ENCODE data around the gene PLA2G5. TPM values are rescaled to one million over a fixed set of nuclear protein-coding genes. Genes with fewer than 3 reads are reported as not detected.

Gene PLA2G5
- total RNA-seq, 4 donors from 2014 or later, result 1.1 to 5.0 (median 2.2) TPM

DNA sequence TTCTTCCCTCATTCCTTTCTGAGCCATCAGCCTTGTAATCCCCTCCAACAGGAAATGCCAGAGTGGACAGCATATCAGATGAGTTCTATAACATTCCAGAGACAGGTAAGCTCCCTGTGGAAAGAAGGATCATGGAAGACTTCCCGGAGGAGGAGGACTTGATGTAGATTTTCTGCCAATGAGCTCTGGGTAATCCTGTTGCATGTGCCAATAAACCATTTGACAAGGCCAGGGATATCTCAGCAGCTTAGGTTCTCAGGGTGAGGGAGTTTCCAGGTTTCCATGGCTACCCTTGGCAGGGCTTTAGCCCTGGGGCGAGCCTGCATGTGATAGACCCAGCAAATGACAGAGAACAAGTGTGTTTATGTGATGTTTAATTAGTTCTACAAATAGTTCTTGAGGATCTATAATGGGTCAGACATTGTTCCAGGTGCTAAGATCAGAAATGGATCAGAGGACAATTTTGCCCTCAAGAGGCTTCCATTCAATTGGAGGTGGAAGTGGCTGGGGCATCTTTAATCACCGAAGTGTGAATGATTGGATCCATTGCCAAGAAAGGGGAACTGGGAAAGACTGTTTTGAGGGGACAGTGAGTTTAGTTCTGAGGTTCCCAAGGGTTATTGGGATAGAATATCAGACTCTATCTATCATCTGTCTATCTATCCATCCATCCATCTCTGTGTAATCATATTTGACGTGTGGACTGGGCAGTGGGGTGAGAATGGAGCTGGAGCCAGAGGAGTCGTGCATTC lies 6.9 kb downstream of the PLA2G5 start:
- no peak for DNase-seq
- H3K4me3 ChIP-seq (replicated peaks in 1 of 3), result no peak overlapping the region
- intact Hi-C loops (cut with DNase I), result no loop called here
- H3K27ac ChIP-seq, result no peak overlapping the region
- H3K27me3 ChIP-seq, result peaks cover 5% of the 10 kb centered on the region
- peaks cover 0 to 4% of the 10 kb centered on the region in 2 donors for H3K4me1 ChIP-seq
- 89 to 94% methylated on average over 5 of the region's 5 CpGs for WGBS, 2 donors
- no peaks in the 10 kb centered on the region for H3K36me3 ChIP-seq
- TF ChIP-seq, protein P1, sequence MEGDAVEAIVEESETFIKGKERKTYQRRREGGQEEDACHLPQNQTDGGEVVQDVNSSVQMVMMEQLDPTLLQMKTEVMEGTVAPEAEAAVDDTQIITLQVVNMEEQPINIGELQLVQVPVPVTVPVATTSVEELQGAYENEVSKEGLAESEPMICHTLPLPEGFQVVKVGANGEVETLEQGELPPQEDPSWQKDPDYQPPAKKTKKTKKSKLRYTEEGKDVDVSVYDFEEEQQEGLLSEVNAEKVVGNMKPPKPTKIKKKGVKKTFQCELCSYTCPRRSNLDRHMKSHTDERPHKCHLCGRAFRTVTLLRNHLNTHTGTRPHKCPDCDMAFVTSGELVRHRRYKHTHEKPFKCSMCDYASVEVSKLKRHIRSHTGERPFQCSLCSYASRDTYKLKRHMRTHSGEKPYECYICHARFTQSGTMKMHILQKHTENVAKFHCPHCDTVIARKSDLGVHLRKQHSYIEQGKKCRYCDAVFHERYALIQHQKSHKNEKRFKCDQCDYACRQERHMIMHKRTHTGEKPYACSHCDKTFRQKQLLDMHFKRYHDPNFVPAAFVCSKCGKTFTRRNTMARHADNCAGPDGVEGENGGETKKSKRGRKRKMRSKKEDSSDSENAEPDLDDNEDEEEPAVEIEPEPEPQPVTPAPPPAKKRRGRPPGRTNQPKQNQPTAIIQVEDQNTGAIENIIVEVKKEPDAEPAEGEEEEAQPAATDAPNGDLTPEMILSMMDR (IDR thresholded peaks at IDR 0.05), result no peak
- TF ChIP-seq POLR2A (IDR thresholded peaks at IDR 0.05), result no peak
- no peaks in the 10 kb centered on the region for H3K9me3 ChIP-seq

GRCh38 chr1:20078171-20078651 lies 8.2 kb downstream of the PLA2G5 start:
- Histone ChIP-seq H3K27ac (no peak overlapping the region), H3K36me3 (no peaks in the 10 kb centered on the region), H3K27me3 (peaks cover 5% of the 10 kb centered on the region), H3K4me3 (replicated peaks in 1 of 3) (no peak overlapping the region), H3K4me1 (peaks cover 0 to 4% of the 10 kb centered on the region in 2 donors), H3K9me3 (no peaks in the 10 kb centered on the region)
- TF ChIP-seq POLR2A (IDR thresholded peaks at IDR 0.05), result no peak
- TF ChIP-seq, protein P1 (IDR thresholded peaks at IDR 0.05), result no peak
- DNase-seq, result no peak
- intact Hi-C loops (cut with DNase I), result no loop called here
- 84 to 86% methylated on average over 8 of the region's 8 CpGs for WGBS, 2 donors

GRCh38 chr1:20078711-20079110 lies 8.7 kb downstream of the PLA2G5 start:
- H3K4me1 ChIP-seq, result peaks cover 0 to 4% of the 10 kb centered on the region in 2 donors
- DNase-seq, result no peak
- intact Hi-C loops (cut with DNase I), result no loop called here
- no peaks in the 10 kb centered on the region for H3K9me3 ChIP-seq
- WGBS, 2 donors, result 92% methylated on average over 5 of the region's 5 CpGs
- H3K36me3 ChIP-seq, result no peaks in the 10 kb centered on the region
- H3K27me3 ChIP-seq, result peaks cover 5% of the 10 kb centered on the region
- TF ChIP-seq, protein P1 (IDR thresholded peaks at IDR 0.05), result no peak
- no peak for TF ChIP-seq POLR2A (IDR thresholded peaks at IDR 0.05)
- H3K4me3 ChIP-seq (replicated peaks in 1 of 3), result no peak overlapping the region
- no peak overlapping the region for H3K27ac ChIP-seq

- intact Hi-C loops (cut with DNase I), result no loop called here
- 55 to 73% methylated on average over 8 of the region's 8 CpGs for WGBS, 2 donors
- H3K27me3 ChIP-seq, result peaks cover 5% of the 10 kb centered on the region
- no peak overlapping the region for H3K27ac ChIP-seq
- H3K36me3 ChIP-seq, result no peaks in the 10 kb centered on the region
- no peak overlapping the region for H3K4me3 ChIP-seq (replicated peaks in 1 of 3)
- H3K9me3 ChIP-seq, result no peaks in the 10 kb centered on the region
- no peak for DNase-seq
- peaks cover 0 to 4% of the 10 kb centered on the region in 2 donors for H3K4me1 ChIP-seq
- TF ChIP-seq POLR2A (IDR thresholded peaks at IDR 0.05), result no peak
- TF ChIP-seq, protein P1 (IDR thresholded peaks at IDR 0.05), result no peak
Observed at GRCh38 chr1:20079661-20080305, 9.8 kb downstream of the PLA2G5 start.

Measured in thyroid gland (tissue), 4 donors.